Gastroesophageal sphincter (tissue), 4 donors: ENCODE data around the gene LSAMP. TPM values are rescaled to one million over a fixed set of nuclear protein-coding genes. Genes with fewer than 3 reads are reported as not detected.

ENCODE experiments used
- ATAC-seq: fragments of 150-250 bp; one replicate; pipeline ENCODE4 v1.9.1; 2016; ENCODE audit warnings: mild to moderate bottlenecking, moderate library complexity
- H3K27ac ChIP-seq, 4 donors: fragments of 200-600 bp; sonication (generic) in 3 of 4; 1 replicate in 3 of 4; 2 replicates in 1 of 4; pipeline ENCODE4 v1.5.1; 2016 to 2019
- H3K27me3 ChIP-seq: fragments of 200-600 bp; sonication (generic); one replicate; pipeline ENCODE4 v1.5.1; 2019
- H3K36me3 ChIP-seq, 2 donors: fragments of 200-600 bp; sonication (generic); one replicate each; pipeline ENCODE4 v1.5.1; 2019; ENCODE audit warnings: control low read depth in 1 of 2
- H3K4me1 ChIP-seq, 3 donors: fragments of 200-600 bp; sonication (generic); 1 replicate in 2 of 3; 2 replicates in 1 of 3; pipeline ENCODE4 v1.5.1; 2016 to 2019; ENCODE audit warnings: control low read depth in 2 of 3
- H3K4me3 ChIP-seq, 2 donors: fragments of 200-600 bp; sonication (generic); one replicate each; pipeline ENCODE4 v1.5.1; 2019; ENCODE audit warnings: mild to moderate bottlenecking in 1 of 2, moderate library complexity in 1 of 2
- H3K9me3 ChIP-seq, 3 donors: fragments of 200-600 bp; sonication (generic); one replicate each; pipeline ENCODE4 v1.5.1; 2017 to 2019; ENCODE audit warnings: control low read depth in 2 of 3
- CTCF ChIP-seq, 4 experiments: fragments of 200-600 bp in 2 of 4; fragments of 450-650 bp in 2 of 4; sonication (generic) in 1 of 4; IDR thresholded peaks; one replicate each; pipeline ENCODE4 v1.5.1; 2017 to 2019; ENCODE audit warnings: antibody characterized with exemption in 4 of 4, mild to moderate bottlenecking in 2 of 4, moderate library complexity in 2 of 4
- EP300 ChIP-seq: sonication (generic); formaldehyde crosslinking; IDR thresholded peaks from one replicate; pipeline ENCODE4 v1.6.1; 2017; ENCODE audit warnings: antibody characterized with exemption, mild to moderate bottlenecking
- POLR2A ChIP-seq, 2 donors: fragments of 450-650 bp; IDR thresholded peaks; one replicate each; pipeline ENCODE4 v1.6.1; 2017; ENCODE audit warnings: antibody characterized with exemption in 2 of 2, mild to moderate bottlenecking in 2 of 2, moderate library complexity in 1 of 2
- POLR2AphosphoS5 ChIP-seq: sonication (generic); formaldehyde crosslinking; IDR thresholded peaks from one replicate; pipeline ENCODE4 v1.6.1; 2017; ENCODE audit warnings: antibody characterized with exemption
- WGBS, 2 donors: methylation state at CpG; one replicate each; pipeline ENCODE4 v1.1.5; 2018; ENCODE audit warnings: low coverage in 1 of 2; 5-methylcytosine and 5-hydroxymethylcytosine counted together
- total RNA-seq, 4 donors: library from RNA; depleted of rRNA; stranded (reverse); fragments of >200 nt; gene quantifications; one replicate each; pipeline ENCODE4 v1.1.0, GENCODE V29; 2016

LSAMP gene
- total RNA-seq, 4 donors from 2014 or later: 1.5 to 9.3 (median 3.6) TPM

- no peak for ATAC-seq
- WGBS, 2 donors: 89 to 95% methylated on average over 2 of the region's 2 CpGs
- TF ChIP-seq EP300 (no peak), CTCF (IDR thresholded peaks at IDR 0.05) (no peak), POLR2A (IDR thresholded peaks at IDR 0.05) (no peak), POLR2AphosphoS5 (no peak)
- Histone ChIP-seq H3K27me3 (no peaks in the 10 kb centered on the region), H3K4me3 (no peak overlapping the region), H3K9me3 (no peaks in the 10 kb centered on the region), H3K36me3 (no peaks in the 10 kb centered on the region), H3K4me1 (no peaks in the 10 kb centered on the region), H3K27ac (no peak overlapping the region)
Observed at GRCh38 chr3:115937054-115937453, 508.2 kb downstream of the LSAMP start.

- H3K9me3 ChIP-seq: no peaks in the 10 kb centered on the region
- H3K4me3 ChIP-seq: no peak overlapping the region
- H3K4me1 ChIP-seq: no peaks in the 10 kb centered on the region
- no peaks in the 10 kb centered on the region for H3K27me3 ChIP-seq
- H3K36me3 ChIP-seq: no peaks in the 10 kb centered on the region
- WGBS, 2 donors: 92 to 99% methylated on average over 7 of the region's 7 CpGs
- TF ChIP-seq EP300 (no peak), CTCF (IDR thresholded peaks at IDR 0.05) (no peak), POLR2AphosphoS5 (no peak), POLR2A (IDR thresholded peaks at IDR 0.05) (no peak)
- H3K27ac ChIP-seq: no peak overlapping the region
- ATAC-seq: no peak
Observed at GRCh38 chr3:115932807-115933206, 512.5 kb downstream of the LSAMP start.

- Histone ChIP-seq H3K27me3 (no peaks in the 10 kb centered on the region), H3K4me1 (no peaks in the 10 kb centered on the region), H3K36me3 (no peaks in the 10 kb centered on the region), H3K9me3 (no peaks in the 10 kb centered on the region), H3K4me3 (no peak overlapping the region), H3K27ac (no peak overlapping the region)
- ATAC-seq: no peak
- 66 to 85% methylated on average over 2 of the region's 2 CpGs for WGBS, 2 donors
- TF ChIP-seq POLR2AphosphoS5 (no peak), POLR2A (IDR thresholded peaks at IDR 0.05) (no peak), CTCF (IDR thresholded peaks at IDR 0.05) (no peak), EP300 (no peak)
Observed at GRCh38 chr3:115931581-115931980, 513.7 kb downstream of the LSAMP start.

- TF ChIP-seq POLR2A (IDR thresholded peaks at IDR 0.05) (no peak), CTCF (IDR thresholded peaks at IDR 0.05) (no peak), EP300 (no peak), POLR2AphosphoS5 (no peak)
- H3K27ac ChIP-seq: no peak overlapping the region
- H3K4me1 ChIP-seq: no peaks in the 10 kb centered on the region
- no peaks in the 10 kb centered on the region for H3K36me3 ChIP-seq
- no peak for ATAC-seq
- no peak overlapping the region for H3K4me3 ChIP-seq
- H3K27me3 ChIP-seq: no peaks in the 10 kb centered on the region
- WGBS, 2 donors: 20 to 39% methylated on average over 2 to 3 of the region's 3 CpGs
- no peaks in the 10 kb centered on the region for H3K9me3 ChIP-seq
Observed at GRCh38 chr3:115930922-115931321, 514.4 kb downstream of the LSAMP start.

- Histone ChIP-seq H3K27me3 (no peaks in the 10 kb centered on the region), H3K9me3 (no peaks in the 10 kb centered on the region), H3K4me1 (no peaks in the 10 kb centered on the region), H3K4me3 (no peak overlapping the region), H3K36me3 (no peaks in the 10 kb centered on the region), H3K27ac (no peak overlapping the region)
- no peak for TF ChIP-seq EP300
- TF ChIP-seq POLR2A (IDR thresholded peaks at IDR 0.05): no peak
- no peak for TF ChIP-seq CTCF (IDR thresholded peaks at IDR 0.05)
- TF ChIP-seq POLR2AphosphoS5: no peak
- no peak for ATAC-seq
- WGBS, 2 donors: 91 to 95% methylated on average over 2 of the region's 2 CpGs
Observed at GRCh38 chr3:115930168-115930567, 515.1 kb downstream of the LSAMP start.
